Fibroblast of pulmonary artery (primary cell): ENCODE results near the gene LRRC55.

Experiments
- DNase-seq: peaks from one replicate; pipeline ENCODE4 v3.0.0-alpha.2; 2010; ENCODE audit warnings: low read depth
- H3K4me3 ChIP-seq: replicated peaks from 2 replicates; pipeline ENCODE4 v1.5.1; 2011; ENCODE audit warnings: low read depth, mild to moderate bottlenecking, control low read depth, low read length, moderate library complexity
- TF ChIP-seq, protein P1 (sequence below): IDR thresholded peaks from 2 replicates; pipeline ENCODE4 v1.5.1; 2011; ENCODE audit warnings: mild to moderate bottlenecking, control low read depth, low read length, inconsistent platforms; ENCODE audit errors: missing control alignments

The LRRC55 gene

DNA sequence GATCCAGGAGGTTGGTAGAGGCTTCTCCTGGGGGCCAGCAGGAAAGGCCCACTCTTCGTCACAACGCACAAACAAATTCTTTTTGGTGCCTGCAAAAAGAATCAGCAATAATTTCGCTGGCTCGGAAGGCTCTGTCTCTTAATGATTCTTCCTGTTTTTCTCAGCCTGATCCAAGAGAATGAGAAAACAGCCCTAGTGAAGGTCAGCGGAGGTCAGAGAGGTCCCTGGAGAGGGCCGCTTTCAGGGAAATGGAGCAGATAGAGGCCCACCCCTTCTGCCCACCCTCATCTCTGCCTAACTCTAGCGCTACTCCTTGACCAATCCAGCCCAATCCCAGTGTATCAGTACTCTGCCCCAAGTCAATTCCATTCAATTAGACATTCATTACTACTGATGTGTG lies 19.2 kb downstream of the LRRC55 start:
- TF ChIP-seq, protein P1, sequence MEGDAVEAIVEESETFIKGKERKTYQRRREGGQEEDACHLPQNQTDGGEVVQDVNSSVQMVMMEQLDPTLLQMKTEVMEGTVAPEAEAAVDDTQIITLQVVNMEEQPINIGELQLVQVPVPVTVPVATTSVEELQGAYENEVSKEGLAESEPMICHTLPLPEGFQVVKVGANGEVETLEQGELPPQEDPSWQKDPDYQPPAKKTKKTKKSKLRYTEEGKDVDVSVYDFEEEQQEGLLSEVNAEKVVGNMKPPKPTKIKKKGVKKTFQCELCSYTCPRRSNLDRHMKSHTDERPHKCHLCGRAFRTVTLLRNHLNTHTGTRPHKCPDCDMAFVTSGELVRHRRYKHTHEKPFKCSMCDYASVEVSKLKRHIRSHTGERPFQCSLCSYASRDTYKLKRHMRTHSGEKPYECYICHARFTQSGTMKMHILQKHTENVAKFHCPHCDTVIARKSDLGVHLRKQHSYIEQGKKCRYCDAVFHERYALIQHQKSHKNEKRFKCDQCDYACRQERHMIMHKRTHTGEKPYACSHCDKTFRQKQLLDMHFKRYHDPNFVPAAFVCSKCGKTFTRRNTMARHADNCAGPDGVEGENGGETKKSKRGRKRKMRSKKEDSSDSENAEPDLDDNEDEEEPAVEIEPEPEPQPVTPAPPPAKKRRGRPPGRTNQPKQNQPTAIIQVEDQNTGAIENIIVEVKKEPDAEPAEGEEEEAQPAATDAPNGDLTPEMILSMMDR = no peak
- DNase-seq = no peak
- no peak overlapping the region for H3K4me3 ChIP-seq

DNA sequence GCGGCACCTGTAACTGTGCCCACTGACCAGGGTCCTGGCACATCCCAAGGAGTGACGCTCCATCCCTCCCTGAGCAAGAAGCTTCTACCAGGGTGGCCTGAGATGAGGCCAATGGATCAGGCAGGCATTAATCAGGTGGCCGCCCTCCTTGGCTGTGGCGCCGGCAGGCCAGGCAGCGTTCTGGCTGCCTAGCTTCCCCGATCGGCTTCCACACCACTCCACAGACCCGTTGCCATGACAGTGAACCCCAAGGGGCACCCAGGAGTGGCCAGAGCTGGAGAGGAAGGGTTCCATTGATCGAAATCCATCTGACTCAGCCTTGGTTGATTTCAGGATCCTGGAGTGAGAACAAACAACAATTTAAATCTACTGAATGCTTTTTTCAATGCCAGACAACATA lies 20.5 kb downstream of the LRRC55 start:
- H3K4me3 ChIP-seq = no peak overlapping the region
- TF ChIP-seq, protein P1 = no peak
- DNase-seq = no peak

DNA sequence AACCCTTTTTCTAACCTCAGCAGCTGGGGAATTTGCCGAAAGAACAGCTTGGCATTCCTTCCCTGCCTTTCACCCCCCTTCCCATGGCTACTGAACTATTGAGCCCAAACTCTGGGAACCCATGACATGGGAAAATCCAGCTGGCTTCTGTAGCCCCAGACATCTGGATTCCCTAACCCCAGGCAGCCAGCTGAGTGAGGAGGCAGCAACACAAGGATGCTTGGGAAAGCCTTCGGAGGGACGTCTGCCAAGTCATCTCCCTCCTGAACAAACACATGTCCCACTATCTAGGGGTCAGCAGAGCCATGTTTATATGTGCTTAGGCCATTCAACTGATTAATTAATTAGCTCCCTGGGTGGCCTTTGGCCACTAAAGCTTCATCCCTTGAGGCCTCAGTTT lies 21.6 kb downstream of the LRRC55 start:
- peak; percentile 38 for DNase-seq
- TF ChIP-seq, protein P1 = no peak
- H3K4me3 ChIP-seq = no peak overlapping the region

DNA sequence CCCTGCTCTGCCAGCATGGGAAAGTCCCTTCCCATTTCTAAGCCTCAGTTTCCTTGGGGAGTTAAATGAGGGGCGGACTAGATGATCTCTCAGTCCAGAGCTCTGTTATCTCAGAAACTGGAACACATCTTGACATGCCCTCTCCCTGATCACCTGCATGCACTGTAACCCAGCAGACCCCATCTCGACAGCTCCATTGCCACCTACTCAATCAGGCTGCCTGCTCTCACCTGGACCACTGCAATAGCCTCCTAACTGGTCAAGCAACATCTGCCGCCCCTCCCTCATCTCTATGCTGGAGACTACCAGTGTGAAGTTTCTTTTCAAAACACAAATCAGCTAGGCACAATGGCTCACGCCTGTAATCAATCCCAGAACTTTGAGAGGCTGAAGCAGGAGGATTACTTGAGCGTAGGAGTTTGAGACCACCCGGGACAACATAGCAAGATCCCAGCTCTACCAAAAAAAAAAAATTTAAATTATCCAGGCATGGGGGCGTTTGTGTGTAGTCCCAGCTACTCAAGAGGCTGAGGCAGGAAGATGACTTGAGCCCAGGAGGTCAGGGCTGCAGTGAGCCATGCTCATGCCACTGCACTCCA lies 22.2 kb downstream of the LRRC55 start:
- TF ChIP-seq, protein P1 = no peak
- no peak overlapping the region for H3K4me3 ChIP-seq
- DNase-seq = no peak

DNA sequence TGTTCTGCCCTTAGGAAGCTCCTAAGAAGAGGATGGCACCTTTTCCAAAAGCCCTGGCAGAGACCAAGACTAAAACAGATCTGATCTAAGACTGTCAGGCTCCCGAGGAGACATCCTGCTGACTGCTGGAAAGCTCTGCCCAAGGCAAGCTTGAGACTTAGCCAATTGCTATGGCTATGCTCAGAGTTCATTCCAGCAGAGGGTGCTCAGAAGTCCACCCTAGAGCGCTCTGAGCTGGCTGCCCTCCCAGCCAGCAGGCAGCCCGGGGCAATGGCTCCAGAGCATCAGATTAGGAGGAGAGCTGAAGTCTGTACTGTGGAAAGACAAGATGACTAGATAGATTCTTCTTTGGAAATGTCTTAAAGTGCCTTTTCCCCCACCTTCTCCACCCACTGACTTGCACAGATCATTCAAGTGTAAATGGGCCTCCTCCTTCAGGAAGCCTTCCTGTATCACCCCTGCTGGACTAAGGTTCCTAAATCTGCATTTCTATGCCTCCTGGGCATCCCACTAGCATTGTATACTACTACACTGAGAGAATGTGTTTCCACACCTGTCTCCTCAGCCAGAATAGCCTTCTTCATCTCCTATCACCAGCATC lies 23.4 kb downstream of the LRRC55 start:
- TF ChIP-seq, protein P1 = no peak
- no peak overlapping the region for H3K4me3 ChIP-seq
- peak; percentile 33 for DNase-seq

DNA sequence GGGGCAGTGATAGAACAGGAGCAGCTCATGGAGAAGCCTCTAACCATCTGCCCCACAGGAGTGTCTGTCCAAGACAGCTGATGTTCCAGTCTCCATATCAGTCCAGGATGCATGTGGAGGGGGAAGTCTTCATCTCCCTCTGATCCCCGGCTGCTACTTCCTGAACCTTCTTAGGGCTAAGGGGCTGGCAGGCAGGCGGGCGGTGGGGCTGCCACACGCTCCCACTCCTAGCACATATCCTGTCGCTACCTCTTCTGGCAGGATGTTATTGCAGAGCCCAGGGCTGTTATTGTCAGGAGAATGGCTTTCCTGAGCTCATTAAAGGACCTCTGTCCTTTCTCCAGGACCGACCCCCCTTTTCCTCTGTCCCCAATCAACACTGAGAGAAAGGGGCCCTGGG lies 25.4 kb downstream of the LRRC55 start:
- no peak overlapping the region for H3K4me3 ChIP-seq
- TF ChIP-seq, protein P1 = no peak
- DNase-seq = no peak

DNA sequence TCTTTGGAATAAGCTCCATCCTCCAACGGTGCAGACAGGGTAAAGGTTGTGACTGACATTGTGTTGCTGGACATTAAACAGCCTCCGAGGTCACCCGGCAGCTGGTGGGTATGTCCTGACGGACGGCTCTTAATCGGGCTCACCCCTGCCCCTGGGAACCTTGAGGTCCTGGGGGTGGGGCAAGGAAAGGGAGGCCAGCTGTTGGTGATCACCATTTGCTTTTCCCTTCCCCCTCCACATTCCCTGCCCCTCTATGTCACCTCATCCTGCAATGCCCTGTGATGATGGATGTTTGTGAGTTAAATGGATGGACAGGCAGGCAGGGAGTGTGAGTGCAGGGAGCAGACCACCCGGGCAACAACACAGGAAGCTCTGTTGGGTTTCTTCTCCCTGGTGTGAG lies 29.0 kb downstream of the LRRC55 start:
- no peak overlapping the region for H3K4me3 ChIP-seq
- TF ChIP-seq, protein P1 = no peak
- DNase-seq = no peak
